ENCODE data around the gene CTSA.

The CTSA gene

DNA sequence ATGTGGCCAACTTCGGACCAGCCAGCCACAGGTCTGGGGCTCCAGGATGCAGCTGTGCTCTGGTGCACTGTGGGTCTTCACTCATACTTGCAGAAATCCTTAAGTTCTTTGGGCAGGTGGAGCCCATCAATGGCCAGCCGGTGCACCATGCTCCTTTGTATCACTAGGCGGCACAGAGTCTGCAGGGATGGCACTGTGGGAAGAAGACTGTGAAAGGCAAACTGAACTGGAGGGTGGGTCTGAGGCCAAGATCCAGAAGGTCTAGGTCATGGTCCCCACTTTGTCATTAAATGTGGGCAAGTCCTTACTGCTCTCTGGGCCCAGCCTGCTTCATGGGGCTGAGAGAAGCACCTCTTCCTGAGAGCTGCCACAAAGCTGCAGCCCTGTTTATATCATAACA is 2.5 kb upstream of the CTSA start:
- TF ChIP-seq, protein P1, sequence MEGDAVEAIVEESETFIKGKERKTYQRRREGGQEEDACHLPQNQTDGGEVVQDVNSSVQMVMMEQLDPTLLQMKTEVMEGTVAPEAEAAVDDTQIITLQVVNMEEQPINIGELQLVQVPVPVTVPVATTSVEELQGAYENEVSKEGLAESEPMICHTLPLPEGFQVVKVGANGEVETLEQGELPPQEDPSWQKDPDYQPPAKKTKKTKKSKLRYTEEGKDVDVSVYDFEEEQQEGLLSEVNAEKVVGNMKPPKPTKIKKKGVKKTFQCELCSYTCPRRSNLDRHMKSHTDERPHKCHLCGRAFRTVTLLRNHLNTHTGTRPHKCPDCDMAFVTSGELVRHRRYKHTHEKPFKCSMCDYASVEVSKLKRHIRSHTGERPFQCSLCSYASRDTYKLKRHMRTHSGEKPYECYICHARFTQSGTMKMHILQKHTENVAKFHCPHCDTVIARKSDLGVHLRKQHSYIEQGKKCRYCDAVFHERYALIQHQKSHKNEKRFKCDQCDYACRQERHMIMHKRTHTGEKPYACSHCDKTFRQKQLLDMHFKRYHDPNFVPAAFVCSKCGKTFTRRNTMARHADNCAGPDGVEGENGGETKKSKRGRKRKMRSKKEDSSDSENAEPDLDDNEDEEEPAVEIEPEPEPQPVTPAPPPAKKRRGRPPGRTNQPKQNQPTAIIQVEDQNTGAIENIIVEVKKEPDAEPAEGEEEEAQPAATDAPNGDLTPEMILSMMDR (IDR thresholded peaks at IDR 0.05; ENCODE audit: insufficient read depth, low read depth, low read length, missing control alignments), result no peak
- no peak for DNase-seq (ENCODE audit: low read depth)
- no peak overlapping the region for H3K4me3 ChIP-seq (ENCODE audit: low read depth, low read length)

GRCh38 chr20:45890077-45890984 is 804 bp upstream of the CTSA start:
- peak; percentile 35 for DNase-seq (ENCODE audit: low read depth)

DNA sequence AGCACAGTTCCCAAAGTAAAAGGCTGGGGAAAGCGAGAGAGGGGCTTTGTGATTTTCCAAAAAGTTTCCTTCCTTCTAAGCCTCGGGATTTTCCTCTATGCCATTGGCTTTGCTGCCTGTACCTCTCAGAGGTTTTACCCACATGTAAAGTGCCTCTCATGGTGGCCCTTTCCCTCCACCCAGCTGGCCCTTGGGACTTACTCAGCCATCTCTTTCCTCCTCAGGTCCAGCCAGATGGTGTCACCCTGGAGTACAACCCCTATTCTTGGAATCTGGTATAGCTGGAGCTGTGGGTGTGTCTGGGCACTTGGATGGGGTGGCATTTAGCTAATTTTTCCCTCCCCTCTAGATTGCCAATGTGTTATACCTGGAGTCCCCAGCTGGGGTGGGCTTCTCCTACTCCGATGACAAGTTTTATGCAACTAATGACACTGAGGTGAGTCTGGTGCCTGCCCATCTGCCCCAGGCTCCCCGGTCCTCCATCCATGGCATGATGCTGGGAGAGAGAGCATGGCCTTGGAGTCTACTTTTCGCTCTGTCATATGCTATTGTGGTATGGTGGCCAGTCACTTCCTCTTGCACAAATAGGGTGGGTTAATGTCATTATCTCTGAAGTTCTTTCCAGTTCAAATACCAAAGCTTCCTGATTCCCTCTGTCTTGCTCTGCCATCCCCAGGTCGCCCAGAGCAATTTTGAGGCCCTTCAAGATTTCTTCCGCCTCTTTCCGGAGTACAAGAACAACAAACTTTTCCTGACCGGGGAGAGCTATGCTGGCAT is 1.1 kb downstream of the CTSA start:
- H3K4me3 ChIP-seq (ENCODE audit: low read depth, low read length), result peak overlapping the region; percentile 95
- no peak for DNase-seq (ENCODE audit: low read depth)
- TF ChIP-seq, protein P1 (IDR thresholded peaks at IDR 0.05; ENCODE audit: insufficient read depth, low read depth, low read length, missing control alignments), result no peak

More at GRCh38 chr20:45890077-45890984, 804 bp upstream of the CTSA start:
- TF ChIP-seq, protein P1 (IDR thresholded peaks at IDR 0.05; ENCODE audit: insufficient read depth, low read depth, low read length, missing control alignments), result peak; percentile 18
- peak overlapping the region; percentile 95 for H3K4me3 ChIP-seq (ENCODE audit: low read depth, low read length)

DNA sequence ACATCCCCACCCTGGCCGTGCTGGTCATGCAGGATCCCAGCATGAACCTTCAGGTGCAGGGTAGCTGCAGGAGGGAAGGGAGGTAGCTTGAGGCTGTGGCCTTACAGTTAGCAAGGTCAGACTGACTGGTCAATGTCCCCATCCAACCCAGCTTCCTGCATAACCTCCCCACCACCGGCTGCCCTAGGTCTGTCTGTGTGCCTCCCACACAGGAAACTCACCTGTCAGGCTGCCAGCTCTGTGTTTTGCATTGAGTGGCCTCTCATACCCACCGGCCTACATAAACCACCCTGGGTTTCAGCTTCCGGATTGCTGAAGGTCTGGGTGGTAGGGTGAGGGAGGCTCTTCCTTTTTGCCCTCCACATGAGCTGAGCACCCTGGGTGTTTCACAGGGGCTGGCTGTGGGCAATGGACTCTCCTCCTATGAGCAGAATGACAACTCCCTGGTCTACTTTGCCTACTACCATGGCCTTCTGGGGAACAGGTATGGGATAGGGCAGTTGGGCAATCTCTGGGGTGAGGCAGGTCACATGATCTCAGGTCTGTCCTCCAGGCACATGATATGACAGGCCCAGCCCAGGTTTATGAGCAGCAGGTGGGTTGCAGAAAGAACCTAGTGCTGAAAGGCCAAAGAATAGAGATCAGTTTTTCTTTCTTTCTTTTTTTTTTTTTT is 1.8 kb downstream of the CTSA start:
- no peak overlapping the region for H3K4me3 ChIP-seq (ENCODE audit: low read depth, low read length)
- TF ChIP-seq, protein P1 (IDR thresholded peaks at IDR 0.05; ENCODE audit: insufficient read depth, low read depth, low read length, missing control alignments), result no peak
- DNase-seq (ENCODE audit: low read depth), result peak; percentile 44

GRCh38 chr20:45893831-45894230 is 2.7 kb downstream of the CTSA start:
- TF ChIP-seq, protein P1 (IDR thresholded peaks at IDR 0.05; ENCODE audit: insufficient read depth, low read depth, low read length, missing control alignments), result no peak
- DNase-seq (ENCODE audit: low read depth), result no peak
- no peak overlapping the region for H3K4me3 ChIP-seq (ENCODE audit: low read depth, low read length)

DNA sequence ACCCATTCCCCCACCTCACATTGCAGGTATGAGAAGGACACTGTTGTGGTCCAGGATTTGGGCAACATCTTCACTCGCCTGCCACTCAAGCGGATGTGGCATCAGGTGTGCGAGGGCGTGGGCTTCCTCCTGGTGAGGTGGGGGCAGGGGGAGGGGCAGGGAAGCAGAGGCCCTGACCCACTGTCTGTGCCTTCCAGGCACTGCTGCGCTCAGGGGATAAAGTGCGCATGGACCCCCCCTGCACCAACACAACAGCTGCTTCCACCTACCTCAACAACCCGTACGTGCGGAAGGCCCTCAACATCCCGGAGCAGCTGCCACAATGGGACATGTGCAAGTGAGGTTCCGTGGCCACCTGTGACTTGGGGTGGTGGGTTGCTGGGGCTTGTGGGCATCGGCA is 3.7 kb downstream of the CTSA start:
- no peak for DNase-seq (ENCODE audit: low read depth)
- TF ChIP-seq, protein P1 (IDR thresholded peaks at IDR 0.05; ENCODE audit: insufficient read depth, low read depth, low read length, missing control alignments), result no peak
- H3K4me3 ChIP-seq (ENCODE audit: low read depth, low read length), result no peak overlapping the region
